A172 (cell line): Measurements from ENCODE around the gene LTBP2. TPM values are rescaled to one million over a fixed set of nuclear protein-coding genes. Genes with fewer than 3 reads are reported as not detected.

ENCODE experiments used
- DNase-seq: peaks from one replicate; pipeline ENCODE4 v3.0.0-alpha.2; 2015; ENCODE audit warnings: low spot score
- total RNA-seq: library from RNA; depleted of rRNA; stranded (reverse); fragments of >200 nt; shearing (Covaris generic); gene quantifications from 2 replicates; pipeline ENCODE4 v1.2.3, GENCODE V29; 2014

Gene LTBP2
- total RNA-seq, 1 experiment from 2014 or later = 5.8 TPM

DNA sequence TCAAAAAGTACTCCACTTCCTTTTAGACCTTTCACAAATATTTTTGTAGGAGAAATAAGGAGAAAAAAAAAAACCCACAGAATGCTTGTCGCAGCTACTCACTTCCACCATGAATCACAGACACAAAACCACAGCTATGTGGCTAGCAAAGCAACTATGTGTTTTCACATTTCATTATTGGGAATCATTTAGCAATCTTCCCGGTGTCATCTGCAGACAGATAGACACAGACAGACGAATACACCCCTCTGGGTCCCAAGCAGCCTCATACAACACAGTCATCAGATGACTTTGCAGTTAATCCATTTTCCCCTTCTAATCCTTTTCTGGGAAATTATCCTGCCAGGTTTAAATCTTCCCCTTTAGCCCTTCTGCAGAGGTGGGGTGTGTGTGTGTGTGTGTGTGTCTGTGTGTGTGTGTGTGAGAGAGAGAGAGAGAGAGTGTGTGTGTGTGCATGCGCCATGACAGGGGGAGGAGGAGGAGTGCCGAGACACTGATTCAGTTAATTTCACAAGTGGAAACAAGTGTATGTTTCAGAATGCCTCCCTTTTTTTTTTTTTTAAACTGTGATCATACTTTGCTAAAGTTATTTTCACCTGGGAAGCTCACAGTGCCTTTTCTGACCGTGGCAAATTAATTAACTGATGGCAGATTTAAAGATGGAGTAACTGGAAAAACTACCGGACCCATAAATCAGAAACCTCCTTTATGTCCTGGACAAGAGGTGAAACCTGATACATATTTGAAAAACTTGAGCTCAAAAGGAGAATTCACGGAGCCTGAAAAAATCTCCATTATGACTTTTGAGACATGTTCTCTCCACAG lies 39.9 kb downstream of the LTBP2 start:
- peak; percentile 91 for DNase-seq

DNA sequence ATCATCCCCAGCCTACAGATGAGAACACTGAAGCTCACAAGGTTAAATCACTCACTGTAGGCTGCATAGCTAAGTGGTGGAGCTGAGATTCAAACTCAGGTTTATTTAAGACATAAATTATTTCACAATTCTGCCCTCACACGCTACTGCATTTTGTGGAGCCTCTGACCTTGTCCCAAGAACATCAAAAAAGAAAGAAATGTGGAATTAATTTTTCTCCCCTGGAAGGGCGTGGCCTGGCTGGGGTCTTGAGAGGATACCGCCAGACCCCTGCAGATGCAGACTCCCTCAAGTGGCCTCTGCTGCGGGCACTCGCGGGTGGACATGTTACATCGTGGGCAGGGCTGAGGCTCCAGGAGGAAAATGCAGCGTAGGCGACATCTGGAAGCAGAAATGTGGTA lies 40.6 kb downstream of the LTBP2 start:
- peak; percentile 4 for DNase-seq

- DNase-seq = no peak
These were observed 41.3 kb downstream of the LTBP2 start for GRCh38 chr14:74570696-74571095.

DNA sequence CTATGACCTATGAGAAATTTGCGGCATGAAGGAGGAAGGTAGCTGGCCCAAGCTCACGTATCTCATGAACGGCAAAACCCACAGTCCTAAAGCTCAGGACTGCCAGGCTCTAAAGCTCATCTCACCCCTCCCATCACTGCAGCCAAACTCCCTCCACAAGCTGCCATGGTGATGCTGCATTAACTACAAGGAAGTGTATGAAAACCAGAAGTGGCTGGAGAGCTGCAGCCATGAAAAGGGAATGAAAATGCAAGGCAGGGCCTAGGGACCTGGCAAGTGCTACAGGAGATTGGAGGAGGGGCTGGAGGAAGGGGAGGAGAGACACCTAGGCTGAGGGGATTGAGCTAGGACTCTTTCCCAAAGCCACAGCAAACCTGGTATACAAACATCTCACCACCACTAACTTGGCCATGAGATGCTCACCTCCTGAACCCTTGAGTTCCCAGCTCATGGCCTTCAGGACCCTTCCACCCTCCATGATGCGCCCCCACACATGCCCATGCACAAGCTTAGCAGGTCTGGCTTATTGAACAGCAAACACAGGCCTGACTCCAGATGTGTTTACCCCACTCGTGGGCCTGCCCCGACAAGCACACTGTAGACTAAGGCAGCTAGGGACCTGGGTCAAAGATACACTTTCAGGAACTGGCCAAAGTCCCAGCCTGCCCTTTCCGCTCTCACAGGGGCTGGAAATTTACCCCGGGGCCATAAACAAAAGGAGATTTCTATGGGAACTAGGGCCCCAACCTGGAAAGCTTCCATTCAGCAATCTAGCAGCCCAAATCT lies 42.0 kb downstream of the LTBP2 start:
- DNase-seq = no peak

GRCh38 chr14:74569387-74569786 lies 42.6 kb downstream of the LTBP2 start:
- DNase-seq = no peak

DNA sequence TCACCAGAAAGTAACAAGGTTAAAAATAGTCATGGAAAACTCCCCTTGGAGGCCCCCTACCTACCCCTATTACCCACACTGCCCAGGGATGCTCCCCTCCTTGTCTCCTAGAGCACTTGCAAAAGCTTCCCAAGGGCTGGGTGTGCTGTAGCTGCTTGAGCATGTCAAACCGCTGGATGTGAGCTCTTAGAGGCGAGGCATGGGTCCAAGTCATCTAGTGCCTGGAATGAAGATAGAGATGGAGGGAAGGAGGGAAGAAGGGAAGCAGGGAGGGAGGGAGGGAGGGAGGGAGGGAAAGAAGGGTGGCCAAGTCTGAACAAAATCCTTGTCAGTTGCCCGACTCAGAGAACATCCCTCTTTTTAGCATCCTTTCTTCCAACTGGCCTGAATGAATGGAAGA lies 43.1 kb downstream of the LTBP2 start:
- DNase-seq = no peak

DNA sequence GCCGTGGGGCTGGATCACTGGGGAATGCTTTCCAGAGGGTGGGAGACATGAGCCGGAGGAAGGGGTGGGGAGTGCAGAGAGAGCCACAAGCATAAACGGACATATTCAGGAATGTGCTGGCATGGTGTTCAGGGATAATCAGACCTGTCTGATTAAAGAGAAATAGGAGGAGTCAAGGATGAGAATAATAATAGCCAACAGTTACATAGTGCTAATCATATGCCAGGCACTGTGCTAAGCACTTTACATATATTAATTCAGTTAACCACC lies 43.7 kb downstream of the LTBP2 start:
- no peak for DNase-seq

GRCh38 chr14:74567646-74568379 lies 44.2 kb downstream of the LTBP2 start:
- DNase-seq = no peak

- DNase-seq = no peak
These were observed 44.8 kb downstream of the LTBP2 start for GRCh38 chr14:74567219-74567618.

DNA sequence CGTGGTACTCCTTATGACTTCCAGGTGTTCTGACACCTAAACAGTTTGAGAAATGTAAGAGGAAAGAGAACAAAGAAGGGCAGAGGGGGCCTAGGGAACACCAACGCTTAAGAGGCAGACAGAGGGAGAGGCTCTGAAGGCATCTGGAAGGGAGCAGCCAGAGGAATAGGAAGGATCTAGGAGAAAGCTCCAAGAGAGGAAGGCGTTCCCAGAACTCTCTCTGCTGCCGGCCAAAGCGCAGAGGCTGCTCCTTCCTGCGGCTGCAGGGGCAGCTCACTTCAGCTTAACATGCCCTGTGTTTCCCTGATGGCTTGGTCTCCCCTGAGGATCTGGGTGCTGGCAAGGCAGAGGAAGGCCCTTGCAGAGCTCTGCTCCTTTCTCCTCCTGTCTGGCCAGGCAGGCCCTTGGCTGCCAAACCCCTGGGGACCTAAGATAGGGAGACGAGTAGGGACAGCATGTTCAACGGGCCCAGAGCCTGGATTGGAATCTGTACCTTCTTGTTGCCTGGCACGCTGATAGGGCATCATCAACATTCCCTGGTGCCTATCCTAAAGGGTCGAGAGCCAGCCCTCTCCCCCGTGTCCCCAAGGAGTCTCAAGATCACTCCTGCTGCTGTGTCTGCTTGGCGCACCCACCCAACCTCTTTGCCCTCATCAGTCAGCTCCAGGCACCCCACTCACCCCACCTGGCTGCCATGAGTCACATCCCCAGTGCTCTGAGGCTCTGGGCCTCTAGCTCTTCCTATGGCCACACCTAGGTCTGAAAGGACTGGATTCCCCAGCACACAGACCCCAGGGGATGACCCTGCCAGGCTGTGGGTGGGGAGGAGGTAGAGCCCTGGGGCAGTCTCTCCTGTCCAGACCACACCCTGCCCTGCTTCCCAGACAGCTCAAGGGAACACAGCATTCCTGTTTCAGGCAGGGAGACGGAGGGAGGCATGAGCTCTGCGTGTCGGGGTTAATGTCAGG lies 45.6 kb downstream of the LTBP2 start:
- DNase-seq = peak; percentile 75

- DNase-seq = no peak
These were observed 48.4 kb downstream of the LTBP2 start for GRCh38 chr14:74563586-74564159.

DNA sequence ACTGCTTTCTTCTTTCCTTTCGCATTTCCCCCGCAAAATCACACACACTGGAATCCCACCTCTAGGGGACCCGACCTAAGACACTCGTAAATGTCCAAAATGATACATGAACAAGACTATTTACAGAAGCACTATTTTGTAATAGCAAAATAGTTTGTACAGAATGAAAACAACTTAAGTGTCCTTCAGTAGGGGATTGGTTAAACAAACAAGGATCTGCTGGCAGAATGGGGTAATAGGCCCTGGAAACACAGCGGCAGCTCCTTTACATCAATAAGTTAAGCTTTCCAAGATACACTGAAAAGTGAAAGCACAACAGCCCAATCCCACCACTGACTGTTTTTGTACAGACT lies 48.8 kb downstream of the LTBP2 start:
- no peak for DNase-seq

GRCh38 chr14:74562515-74563232 lies 49.4 kb downstream of the LTBP2 start:
- DNase-seq = no peak

DNA sequence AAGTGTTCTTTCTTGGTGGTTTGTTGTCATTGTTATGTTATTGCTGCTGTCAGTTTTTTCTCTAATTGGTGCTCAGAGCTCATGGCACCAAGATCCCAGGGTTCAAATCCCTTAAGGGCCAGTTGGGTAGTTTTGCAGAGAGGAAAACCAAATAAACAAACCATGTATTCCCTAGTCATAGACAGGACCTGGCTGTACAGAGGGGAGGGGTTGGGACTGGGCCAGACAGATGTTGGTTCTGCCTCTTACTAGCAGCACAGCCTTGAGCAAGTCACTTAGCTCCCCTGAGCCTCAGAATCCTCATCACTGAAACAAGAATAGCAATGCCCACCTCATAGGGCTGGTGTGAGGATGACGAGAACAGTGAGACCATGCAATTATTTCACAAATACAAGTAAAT lies 53.4 kb downstream of the LTBP2 start:
- DNase-seq = no peak

- DNase-seq = no peak
These were observed 54.3 kb downstream of the LTBP2 start for GRCh38 chr14:74557691-74558090.

DNA sequence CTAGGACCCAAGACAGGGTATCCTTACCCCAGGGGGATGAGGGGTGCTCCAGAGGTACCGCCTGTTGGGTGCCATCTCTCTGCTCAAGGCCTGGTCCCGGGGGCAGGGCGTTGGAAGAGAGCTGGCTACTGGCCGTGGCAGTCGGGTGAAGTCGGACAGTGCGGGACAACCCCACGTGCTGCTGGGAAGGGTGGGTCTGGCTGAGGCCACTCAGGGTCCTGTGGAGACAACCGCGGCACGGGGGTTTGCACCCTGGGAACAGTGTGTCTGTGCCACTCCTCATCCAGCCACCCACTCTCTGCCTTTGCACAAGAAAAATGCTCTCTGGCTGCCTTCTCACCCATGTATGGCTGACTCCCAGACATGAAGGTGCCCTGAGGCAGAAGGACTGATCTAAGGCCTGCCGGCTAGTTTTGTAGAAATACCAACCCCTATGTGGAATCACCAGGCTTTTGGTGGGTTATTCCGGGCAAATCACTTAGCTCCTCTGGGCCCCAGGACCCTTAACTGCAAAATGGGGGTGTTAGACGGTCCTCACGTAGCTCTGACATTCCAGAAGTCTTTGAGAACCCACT lies 56.5 kb downstream of the LTBP2 start:
- DNase-seq = no peak

DNA sequence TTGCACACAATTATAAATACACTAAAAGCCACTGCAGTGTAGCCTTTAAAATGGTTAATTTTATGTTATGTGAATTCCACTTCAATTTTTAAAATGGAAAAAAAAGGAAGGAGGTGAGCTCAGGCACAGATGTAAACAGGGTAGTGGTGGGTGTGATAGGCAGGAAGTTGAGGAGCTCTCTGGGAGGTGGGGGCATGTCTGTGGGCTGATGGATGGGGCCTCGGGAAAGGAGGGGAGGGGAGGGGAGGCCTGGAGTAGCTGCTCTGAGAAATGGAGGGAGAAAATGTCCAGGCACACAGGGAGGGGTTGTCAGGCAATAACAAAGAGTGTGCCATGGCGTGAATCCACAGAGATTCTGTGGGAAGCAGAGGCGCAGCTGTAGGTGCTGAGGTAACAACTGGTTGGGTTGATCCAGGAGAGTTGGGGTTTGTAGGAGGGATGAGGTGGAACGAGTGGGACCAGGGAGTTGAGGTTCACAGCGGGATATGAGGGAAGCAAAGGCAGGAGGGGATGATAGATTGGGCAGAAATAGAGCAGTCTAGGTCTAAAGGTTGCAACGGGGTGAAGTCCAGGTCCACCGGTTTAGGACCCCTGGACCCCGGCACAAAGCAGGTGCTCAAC lies 57.2 kb downstream of the LTBP2 start:
- DNase-seq = no peak

DNA sequence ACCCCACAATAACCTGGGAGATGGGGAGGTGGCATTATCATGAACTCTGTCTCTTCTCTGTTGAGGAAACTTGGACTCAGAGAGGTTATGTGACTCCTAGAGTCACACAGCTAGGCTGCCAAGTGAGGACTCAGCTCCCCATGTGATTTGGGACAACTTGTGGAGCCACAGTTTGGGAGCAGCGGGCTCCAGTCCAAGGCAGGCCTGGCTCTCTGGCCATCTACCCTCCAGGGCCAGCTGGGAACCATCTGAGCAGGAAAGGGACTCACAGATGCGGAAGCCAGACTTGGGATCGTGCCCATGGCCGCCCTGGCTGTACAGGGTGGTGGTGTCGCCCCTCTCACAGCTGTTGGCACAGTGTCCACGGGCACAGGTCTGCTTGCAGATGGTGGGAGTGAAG lies 59.4 kb downstream of the LTBP2 start:
- DNase-seq = no peak

DNA sequence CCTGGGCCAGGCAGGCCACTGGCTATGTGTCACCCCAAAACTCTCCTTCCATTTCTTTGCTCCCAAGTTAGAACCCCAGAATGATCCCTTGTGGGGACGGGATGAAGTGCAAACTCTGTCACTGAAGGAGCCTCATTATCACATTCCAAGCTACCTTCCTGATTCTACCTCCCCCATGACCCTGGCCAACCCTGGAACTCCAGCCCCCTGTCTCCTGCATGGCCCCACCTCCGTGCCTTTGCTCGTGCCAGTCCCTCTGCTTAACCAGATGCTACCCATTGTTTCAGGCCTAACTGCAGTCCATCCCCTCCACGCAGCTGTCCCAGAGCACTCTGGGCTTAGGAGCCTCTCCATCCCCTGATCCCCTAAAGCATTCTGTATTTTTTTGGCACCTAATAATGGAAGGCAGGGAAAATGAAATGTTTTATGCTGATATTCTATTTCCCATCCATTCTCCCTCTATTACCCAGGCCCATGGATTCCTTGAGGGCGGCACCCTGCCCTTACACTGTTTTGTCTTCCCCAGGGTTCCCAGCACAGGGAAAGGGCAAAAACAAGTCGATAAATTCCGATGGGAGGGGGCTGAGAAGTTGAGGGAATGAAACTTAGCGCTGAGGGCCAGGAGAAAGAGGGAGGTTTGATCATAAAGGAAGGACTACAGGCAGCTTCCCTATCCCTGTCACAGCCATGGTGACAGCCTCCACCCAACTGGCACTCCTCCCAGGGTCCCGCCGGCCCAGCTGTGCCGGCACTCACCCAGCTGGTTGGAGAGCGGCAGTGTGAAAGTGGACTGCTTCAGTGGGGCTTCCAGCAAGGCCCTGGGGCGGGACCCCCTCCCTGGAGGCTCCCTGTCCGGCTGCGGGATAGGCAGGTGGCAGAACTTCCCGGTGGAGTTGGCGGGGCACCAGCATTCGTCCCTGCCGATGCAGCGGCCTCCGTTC lies 60.3 kb downstream of the LTBP2 start:
- DNase-seq = no peak
